GM12873 (cell line): ENCODE measurements around the gene ARHGEF11.

Source experiments
- TF ChIP-seq, protein P1 (sequence below): IDR thresholded peaks from 2 replicates; pipeline ENCODE4 v1.5.1; 2012; ENCODE audit warnings: low read depth, mild to moderate bottlenecking, moderate library complexity, low read length, control low read depth; ENCODE audit not compliant: insufficient read depth; ENCODE audit errors: missing control alignments

The ARHGEF11 gene

DNA sequence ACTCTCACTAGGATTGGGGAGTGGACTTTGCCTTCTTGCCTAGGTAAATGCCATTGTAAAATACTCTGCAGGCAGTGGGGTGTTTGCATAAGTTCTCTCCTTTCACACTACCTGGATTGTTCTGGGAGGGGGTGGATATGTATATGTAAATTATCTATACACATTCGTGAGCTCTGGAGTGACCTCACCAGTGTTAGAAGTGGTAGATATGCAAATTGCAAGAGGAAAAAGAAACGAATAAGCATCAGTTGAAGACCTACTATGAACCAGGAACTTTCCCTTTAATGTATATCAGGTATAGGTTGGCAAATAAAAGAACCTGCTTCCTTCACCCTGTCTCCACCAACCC lies 1.5 kb upstream of the ARHGEF11 start:
- TF ChIP-seq, protein P1, sequence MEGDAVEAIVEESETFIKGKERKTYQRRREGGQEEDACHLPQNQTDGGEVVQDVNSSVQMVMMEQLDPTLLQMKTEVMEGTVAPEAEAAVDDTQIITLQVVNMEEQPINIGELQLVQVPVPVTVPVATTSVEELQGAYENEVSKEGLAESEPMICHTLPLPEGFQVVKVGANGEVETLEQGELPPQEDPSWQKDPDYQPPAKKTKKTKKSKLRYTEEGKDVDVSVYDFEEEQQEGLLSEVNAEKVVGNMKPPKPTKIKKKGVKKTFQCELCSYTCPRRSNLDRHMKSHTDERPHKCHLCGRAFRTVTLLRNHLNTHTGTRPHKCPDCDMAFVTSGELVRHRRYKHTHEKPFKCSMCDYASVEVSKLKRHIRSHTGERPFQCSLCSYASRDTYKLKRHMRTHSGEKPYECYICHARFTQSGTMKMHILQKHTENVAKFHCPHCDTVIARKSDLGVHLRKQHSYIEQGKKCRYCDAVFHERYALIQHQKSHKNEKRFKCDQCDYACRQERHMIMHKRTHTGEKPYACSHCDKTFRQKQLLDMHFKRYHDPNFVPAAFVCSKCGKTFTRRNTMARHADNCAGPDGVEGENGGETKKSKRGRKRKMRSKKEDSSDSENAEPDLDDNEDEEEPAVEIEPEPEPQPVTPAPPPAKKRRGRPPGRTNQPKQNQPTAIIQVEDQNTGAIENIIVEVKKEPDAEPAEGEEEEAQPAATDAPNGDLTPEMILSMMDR, result no peak

- TF ChIP-seq, protein P1, result no peak
Measured at GRCh38 chr1:157044326-157044725, 1.2 kb downstream of the ARHGEF11 start.

DNA sequence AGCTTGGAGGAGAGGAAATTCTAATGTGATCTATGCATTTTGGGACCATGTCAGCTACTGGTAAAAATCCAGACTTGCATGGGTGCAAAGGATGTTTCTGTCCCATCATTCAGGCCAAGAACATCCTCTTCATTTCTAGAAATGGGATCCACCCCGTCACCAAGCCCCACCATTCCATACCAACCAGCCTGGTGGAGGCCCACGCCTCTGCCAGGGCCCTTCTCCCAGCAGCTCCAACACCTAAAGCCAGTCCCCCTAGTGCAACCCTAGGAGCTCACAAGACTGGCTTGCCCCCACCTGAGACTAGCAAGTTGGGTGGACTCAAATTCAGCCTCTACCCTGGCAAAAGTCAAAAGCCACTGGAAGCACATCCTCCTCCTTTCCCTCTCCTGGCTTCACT lies 1.9 kb downstream of the ARHGEF11 start:
- TF ChIP-seq, protein P1, result no peak

GRCh38 chr1:157042846-157043245 lies 2.7 kb downstream of the ARHGEF11 start:
- TF ChIP-seq, protein P1, result no peak

- TF ChIP-seq, protein P1, result no peak
Measured at GRCh38 chr1:157040802-157041201, 4.7 kb downstream of the ARHGEF11 start.

GRCh38 chr1:157035121-157035520 lies 10.4 kb downstream of the ARHGEF11 start:
- TF ChIP-seq, protein P1, result no peak

DNA sequence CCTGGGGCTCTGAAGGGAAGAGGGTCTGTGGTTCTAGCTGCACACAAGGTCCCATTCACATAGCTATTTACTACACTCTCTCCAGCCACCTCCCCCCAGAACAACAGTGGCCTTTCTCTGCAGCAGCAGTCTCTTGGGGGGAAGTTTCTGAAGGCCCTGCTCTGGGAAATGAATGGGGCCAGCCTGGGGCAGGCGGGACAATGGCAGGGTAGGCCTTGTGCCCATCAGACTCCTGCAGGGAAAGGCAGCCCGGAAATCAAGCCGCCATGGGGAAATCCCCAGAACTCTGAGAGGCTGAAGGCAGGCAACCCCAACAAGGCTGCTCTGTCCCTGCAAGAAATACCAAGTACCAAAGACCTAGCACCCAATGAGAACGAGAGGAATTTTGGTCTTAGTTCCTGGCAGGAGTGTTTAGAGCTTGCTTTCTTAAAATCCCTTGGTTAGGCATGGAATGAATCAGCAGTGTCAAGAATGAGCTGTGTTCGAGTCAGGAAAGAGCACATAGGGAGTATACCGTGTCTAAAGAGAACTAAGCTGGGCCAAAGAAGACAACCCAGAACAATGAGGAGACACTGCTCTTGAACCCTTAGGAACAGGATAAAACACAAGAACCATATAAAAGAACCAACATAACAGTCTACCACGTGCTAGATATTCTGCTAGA lies 11.3 kb downstream of the ARHGEF11 start:
- TF ChIP-seq, protein P1, result no peak
